ENCODE data around the gene HYAL4.

GRCh38 chr7:123918309-123918708, 73.3 kb downstream of the HYAL4 start:
- TF ChIP-seq EP300 (IDR thresholded peaks at IDR 0.05) (no peak), CTCF (IDR thresholded peaks at IDR 0.05) (no peak), POLR2A (IDR thresholded peaks at IDR 0.05) (no peak)
